Dendritic cell treated with granulocyte-macrophage colony-stimulating factor and Interleukin-4, amounts not matched to agents 40 ng/mL and 50 ng/mL, for 4 days (primary cell): Measurements from ENCODE around the gene IGSF23.

ENCODE experiments used
- H3K27ac Mint-ChIP-seq: one replicate; pipeline ENCODE4 v1.8.0; 2022; ENCODE audit warnings: mild to moderate bottlenecking, mixed read lengths
- H3K27me3 Mint-ChIP-seq: one replicate; pipeline ENCODE4 v1.8.0; 2022; ENCODE audit warnings: mild to moderate bottlenecking, mixed read lengths
- H3K36me3 Mint-ChIP-seq: one replicate; pipeline ENCODE4 v1.8.0; 2022; ENCODE audit warnings: low read depth, mixed read lengths
- H3K4me1 Mint-ChIP-seq: one replicate; pipeline ENCODE4 v1.8.0; 2022; ENCODE audit warnings: low read depth, mixed read lengths
- H3K4me3 Mint-ChIP-seq: one replicate; pipeline ENCODE4 v1.8.0; 2022; ENCODE audit warnings: mild to moderate bottlenecking, moderate library complexity, mixed read lengths
- H3K9me3 Mint-ChIP-seq: one replicate; pipeline ENCODE4 v1.8.0; 2022; ENCODE audit warnings: mixed read lengths
- intact Hi-C: fragments of 100-400 bp; cut with micrococcal nuclease; formaldehyde crosslinking; loops from one replicate; pipeline ENCODE4 v1.15.0; 2022

The IGSF23 gene, protein sequence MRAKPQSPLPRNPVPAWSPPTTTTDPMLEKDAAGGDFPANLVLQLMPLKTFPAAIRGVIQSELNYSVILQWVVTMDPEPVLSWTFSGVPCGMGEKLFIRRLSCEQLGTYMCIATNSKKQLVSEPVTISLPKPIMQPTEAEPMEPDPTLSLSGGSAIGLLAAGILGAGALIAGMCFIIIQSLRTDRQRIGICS

DNA sequence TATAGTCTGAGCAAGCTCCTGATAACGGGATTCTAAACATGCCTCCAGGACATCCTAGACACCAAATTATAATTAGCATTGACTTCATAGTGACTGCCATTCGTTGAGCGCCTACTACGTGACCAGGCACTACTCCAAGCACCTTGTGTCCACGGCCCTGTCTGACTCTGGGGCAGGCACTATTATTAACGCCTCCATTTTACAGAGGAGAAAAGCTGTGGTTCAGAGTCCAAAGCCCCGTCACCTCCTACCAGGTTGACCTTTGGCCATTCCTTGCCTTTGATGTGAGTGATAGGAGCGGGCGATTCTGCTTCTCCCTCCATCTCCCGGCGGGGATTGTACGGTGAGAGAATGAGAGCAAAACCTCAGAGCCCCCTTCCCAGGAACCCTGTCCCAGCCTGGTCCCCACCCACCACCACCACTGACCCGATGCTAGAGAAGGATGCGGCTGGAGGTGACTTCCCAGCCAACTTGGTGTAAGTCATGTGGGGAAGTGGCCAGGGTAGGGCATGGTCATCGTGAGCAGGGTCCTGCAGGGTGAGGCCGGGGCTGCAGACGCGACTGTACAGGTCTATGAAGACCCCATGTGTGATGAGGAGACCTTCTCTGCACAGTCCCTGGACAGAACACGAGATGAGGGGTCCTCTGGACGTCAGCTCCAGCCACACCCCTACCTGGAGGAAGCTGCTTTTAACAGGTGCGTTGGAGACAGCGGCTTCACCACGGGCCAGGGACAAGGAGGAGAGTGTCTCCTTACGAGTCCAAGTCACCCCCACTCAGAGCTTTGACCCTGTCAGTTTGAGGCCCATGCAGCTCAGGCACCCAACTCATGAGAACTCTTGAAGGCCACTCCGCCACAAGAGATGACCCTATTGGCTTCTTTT, at the start of gene IGSF23:
Gene IGSF23, plus strand, starts transcription at position 269 of the 884 bp plus-strand sequence. Its CDS starts 83 bp downstream, at position 352.
- Mint-ChIP-seq H3K27me3 (no peaks in the 10 kb centered on the region), H3K36me3 (no peaks in the 10 kb centered on the region), H3K4me3 (no peak within 1 kb of the TSS), H3K27ac (no peak within 1 kb of the TSS), H3K4me1 (peaks cover 27% of the 10 kb centered on the region), H3K9me3 (no peaks in the 10 kb centered on the region)
- intact Hi-C loops, result loop anchor here (5.0 kb wide), 1 partner anchor 44 kb away; no protein-coding TSS in a partner anchor

DNA sequence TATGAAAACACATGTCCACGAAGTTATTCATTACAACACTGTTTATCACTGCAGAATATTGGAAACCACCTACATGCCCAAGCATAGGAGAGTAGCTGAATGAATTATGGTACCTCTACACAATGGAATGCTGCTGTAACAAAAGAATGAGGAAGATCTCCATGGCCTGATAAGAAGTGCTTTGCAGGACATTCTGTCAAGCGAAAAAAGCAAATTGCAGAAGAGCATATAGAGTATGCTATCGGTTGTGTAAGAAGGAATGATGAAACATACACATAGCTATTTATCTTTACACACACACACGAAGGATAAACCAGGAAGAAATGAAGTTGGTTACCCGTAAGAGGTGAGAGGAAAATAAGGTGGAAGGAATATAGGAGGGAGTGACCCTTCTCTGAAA, 46.4 kb upstream of the IGSF23 start:
- H3K27ac Mint-ChIP-seq, result no peak overlapping the region
- no peaks in the 10 kb centered on the region for H3K9me3 Mint-ChIP-seq
- no peaks in the 10 kb centered on the region for H3K36me3 Mint-ChIP-seq
- intact Hi-C loops, result no loop called here
- no peak overlapping the region for H3K4me3 Mint-ChIP-seq
- peaks cover 34% of the 10 kb centered on the region for H3K4me1 Mint-ChIP-seq
- peaks cover 13% of the 10 kb centered on the region for H3K27me3 Mint-ChIP-seq

GRCh38 chr19:44567745-44568144, 45.6 kb upstream of the IGSF23 start:
- H3K4me3 Mint-ChIP-seq, result no peak overlapping the region
- H3K27ac Mint-ChIP-seq, result no peak overlapping the region
- H3K4me1 Mint-ChIP-seq, result peaks cover 41% of the 10 kb centered on the region
- no peaks in the 10 kb centered on the region for H3K9me3 Mint-ChIP-seq
- intact Hi-C loops, result no loop called here
- peaks cover 13% of the 10 kb centered on the region for H3K27me3 Mint-ChIP-seq
- no peaks in the 10 kb centered on the region for H3K36me3 Mint-ChIP-seq

GRCh38 chr19:44570603-44570983, 42.8 kb upstream of the IGSF23 start:
- Mint-ChIP-seq H3K27me3 (peaks cover 18% of the 10 kb centered on the region), H3K36me3 (no peaks in the 10 kb centered on the region), H3K4me3 (no peak overlapping the region), H3K27ac (no peak overlapping the region), H3K4me1 (peaks cover 44% of the 10 kb centered on the region), H3K9me3 (no peaks in the 10 kb centered on the region)
- intact Hi-C loops, result loop anchor here (2.0 to 5.0 kb wide), 2 partner anchors 200 to 272 kb away; no protein-coding TSS in a partner anchor

- Mint-ChIP-seq H3K4me3 (no peak overlapping the region), H3K4me1 (peaks cover 39% of the 10 kb centered on the region), H3K9me3 (no peaks in the 10 kb centered on the region), H3K36me3 (no peaks in the 10 kb centered on the region), H3K27ac (no peak overlapping the region), H3K27me3 (peaks cover 16% of the 10 kb centered on the region)
- intact Hi-C loops, result loop anchor here (1.0 to 5.0 kb wide), 3 partner anchors 86 to 271 kb away; no protein-coding TSS in a partner anchor
Observed at GRCh38 chr19:44570984-44571684, 42.2 kb upstream of the IGSF23 start.

DNA sequence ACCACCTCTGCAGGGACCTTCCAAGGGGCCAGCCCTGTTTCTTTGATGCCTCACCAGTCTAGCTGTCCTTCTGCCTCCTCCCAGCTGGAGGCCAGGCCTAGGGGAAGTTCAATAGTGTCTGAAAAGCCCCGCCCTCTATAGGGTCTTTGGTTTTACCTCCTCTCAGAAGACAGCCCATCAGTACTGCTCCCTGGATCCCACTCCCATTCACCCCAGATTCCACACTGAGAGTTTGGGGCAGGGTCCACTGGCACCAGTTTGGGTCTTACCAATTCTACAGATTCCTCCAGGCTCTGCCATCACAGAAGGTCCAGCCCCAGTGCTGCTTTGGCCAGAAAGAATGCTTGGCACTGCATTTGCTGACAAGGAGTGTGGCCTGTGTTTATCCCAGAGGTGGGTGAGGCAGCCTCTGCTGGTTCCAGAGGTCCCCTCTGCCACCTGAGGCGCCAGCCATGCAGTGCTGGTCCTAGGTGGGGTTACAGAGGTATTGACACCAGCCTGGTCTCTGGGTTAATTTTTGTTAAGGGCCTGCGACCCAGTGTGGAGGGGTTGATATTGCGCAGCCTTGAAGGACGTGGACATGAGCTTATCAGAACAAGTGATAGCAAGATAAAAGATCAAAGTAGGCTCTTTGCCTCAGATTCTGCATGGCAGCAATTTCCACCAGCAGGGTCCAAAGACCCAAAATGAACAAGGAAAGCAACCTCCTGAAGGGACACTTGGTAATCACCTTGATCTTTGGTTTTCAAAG, 41.4 kb upstream of the IGSF23 start:
- Mint-ChIP-seq H3K27me3 (peaks cover 16% of the 10 kb centered on the region), H3K27ac (no peak overlapping the region)
- intact Hi-C loops, result loop anchor here (1.0 to 5.0 kb wide), 3 partner anchors 85 to 270 kb away; no protein-coding TSS in a partner anchor

GRCh38 chr19:44572581-44572900, 40.8 kb upstream of the IGSF23 start:
- H3K27ac Mint-ChIP-seq, result no peak overlapping the region
- intact Hi-C loops, result loop anchor here (5.0 kb wide), 1 partner anchor 270 kb away; no protein-coding TSS in a partner anchor
- H3K36me3 Mint-ChIP-seq, result no peaks in the 10 kb centered on the region
- no peak overlapping the region for H3K4me3 Mint-ChIP-seq
- peaks cover 15% of the 10 kb centered on the region for H3K27me3 Mint-ChIP-seq
- peaks cover 29% of the 10 kb centered on the region for H3K4me1 Mint-ChIP-seq
- no peaks in the 10 kb centered on the region for H3K9me3 Mint-ChIP-seq

More for the DNA sequence above, 41.4 kb upstream of the IGSF23 start:
- Mint-ChIP-seq H3K4me1 (peaks cover 32% of the 10 kb centered on the region), H3K9me3 (no peaks in the 10 kb centered on the region), H3K36me3 (no peaks in the 10 kb centered on the region), H3K4me3 (no peak overlapping the region)

- H3K4me3 Mint-ChIP-seq, result no peak overlapping the region
- intact Hi-C loops, result loop anchor here (5.0 kb wide), 1 partner anchor 269 kb away; no protein-coding TSS in a partner anchor
- H3K36me3 Mint-ChIP-seq, result no peaks in the 10 kb centered on the region
- H3K27ac Mint-ChIP-seq, result no peak overlapping the region
- H3K9me3 Mint-ChIP-seq, result no peaks in the 10 kb centered on the region
- H3K27me3 Mint-ChIP-seq, result peaks cover 20% of the 10 kb centered on the region
- peaks cover 29% of the 10 kb centered on the region for H3K4me1 Mint-ChIP-seq
Observed at GRCh38 chr19:44573183-44573582, 40.2 kb upstream of the IGSF23 start.

- no peaks in the 10 kb centered on the region for H3K9me3 Mint-ChIP-seq
- H3K4me1 Mint-ChIP-seq, result peaks cover 29% of the 10 kb centered on the region
- intact Hi-C loops, result loop anchor here (5.0 kb wide), 1 partner anchor 269 kb away; no protein-coding TSS in a partner anchor
- no peak overlapping the region for H3K27ac Mint-ChIP-seq
- peaks cover 21% of the 10 kb centered on the region for H3K27me3 Mint-ChIP-seq
- H3K4me3 Mint-ChIP-seq, result no peak overlapping the region
- no peaks in the 10 kb centered on the region for H3K36me3 Mint-ChIP-seq
Observed at GRCh38 chr19:44573627-44574026, 39.7 kb upstream of the IGSF23 start.

GRCh38 chr19:44574186-44574950, 39.0 kb upstream of the IGSF23 start:
- Mint-ChIP-seq H3K9me3 (no peaks in the 10 kb centered on the region), H3K27ac (no peak overlapping the region), H3K27me3 (peaks cover 17% of the 10 kb centered on the region), H3K36me3 (no peaks in the 10 kb centered on the region), H3K4me3 (no peak overlapping the region), H3K4me1 (peaks cover 29% of the 10 kb centered on the region)
- intact Hi-C loops, result loop anchor here (5.0 kb wide), 1 partner anchor 268 kb away; no protein-coding TSS in a partner anchor

DNA sequence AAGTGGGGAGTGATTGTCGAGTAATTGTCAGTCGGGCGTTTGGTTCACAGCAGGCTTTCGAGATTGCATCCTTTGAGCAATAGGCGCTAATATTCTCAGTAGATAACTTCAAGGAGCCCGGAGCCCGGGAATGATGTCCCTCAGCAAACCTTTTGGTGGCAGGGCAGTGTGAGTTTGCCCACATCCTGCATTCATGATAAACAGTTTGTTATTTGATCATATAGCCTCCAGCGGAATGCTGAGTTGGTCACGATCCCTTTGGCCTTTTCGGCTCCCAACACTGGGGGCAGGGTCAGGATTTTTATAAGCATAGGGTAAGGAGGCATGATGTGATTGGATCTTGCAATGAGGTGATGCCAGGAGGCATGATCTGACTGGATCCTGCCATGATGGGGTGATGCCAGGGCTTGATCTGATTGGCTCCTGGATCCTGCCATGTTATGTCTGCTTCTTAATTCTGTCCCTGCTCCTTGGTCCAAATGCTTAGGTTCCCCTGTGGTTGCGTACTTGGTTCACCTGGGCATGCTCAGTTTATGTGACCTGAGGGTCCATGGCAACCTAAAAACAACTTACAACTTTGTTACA, 38.2 kb upstream of the IGSF23 start:
- H3K27me3 Mint-ChIP-seq, result peaks cover 16% of the 10 kb centered on the region
- no peak overlapping the region for H3K27ac Mint-ChIP-seq
- intact Hi-C loops, result no loop called here
- H3K36me3 Mint-ChIP-seq, result no peaks in the 10 kb centered on the region
- H3K4me1 Mint-ChIP-seq, result peaks cover 32% of the 10 kb centered on the region
- no peaks in the 10 kb centered on the region for H3K9me3 Mint-ChIP-seq
- no peak overlapping the region for H3K4me3 Mint-ChIP-seq

- Mint-ChIP-seq H3K9me3 (peaks cover under 1% of the 10 kb centered on the region), H3K27ac (no peak overlapping the region), H3K4me1 (peaks cover 31% of the 10 kb centered on the region), H3K4me3 (no peak overlapping the region), H3K36me3 (no peaks in the 10 kb centered on the region), H3K27me3 (peaks cover 12% of the 10 kb centered on the region)
- intact Hi-C loops, result no loop called here
Observed at GRCh38 chr19:44576843-44577565, 36.4 kb upstream of the IGSF23 start.
